H1 (cell line): ENCODE results near the gene ASIP. TPM values are rescaled to one million over a fixed set of nuclear protein-coding genes. Genes with fewer than 3 reads are reported as not detected.

Source experiments
- polyA plus RNA-seq, 7 experiments: library from polyadenylated mRNA; depleted of rRNA in 3 of 7; stranded (reverse) in 5 of 7; unstranded in 2 of 7; fragments of >200 nt in 5 of 7; fragments of 200-250 nt in 2 of 7; gene quantifications; 1 replicate in 5 of 7; 2 replicates in 1 of 7; 4 replicates in 1 of 7; pipeline versions ENCODE4 v1.2.1 to v1.2.3, GENCODE V29; 2011 to 2013; ENCODE audit warnings: missing spikeins in 2 of 7, mixed read lengths in 2 of 7
- total RNA-seq: library from RNA; stranded (reverse); fragmentation: NEBNext Ultra II Directional; extraction: Animal tissue kit (Norgen Biotek cat#: 25700); gene quantifications from 2 replicates; pipeline ENCODE4 v1.2.1, GENCODE V29; 2021

ASIP gene
- total and polyA plus RNA-seq, 2 of the 8 experiments (the other 6 are each of a cell fraction or from before 2014, with no cell fraction given) = not detected

Other genes with a start within 250 kb of the ASIP start
- gene RALY, start 247.5 kb upstream of the ASIP start, total RNA-seq = 148 and 150 TPM in 2 replicates
- gene RALY, start 247.5 kb upstream of the ASIP start, polyA plus RNA-seq (2011; rRNA removed) = 133 and 185 TPM in 2 replicates
- gene EIF2S2, start 129.2 kb upstream of the ASIP start, total RNA-seq = 133 and 142 TPM in 2 replicates
- gene EIF2S2, start 129.2 kb upstream of the ASIP start, polyA plus RNA-seq (2011; rRNA removed) = 39.3 and 59.5 TPM in 2 replicates
- 404 and 414 TPM in 2 replicates for gene AHCY, start 61.9 kb downstream of the ASIP start, total RNA-seq
- 638 and 688 TPM in 2 replicates for gene AHCY, start 61.9 kb downstream of the ASIP start, polyA plus RNA-seq (2011; rRNA removed)
- 39.2 and 45.2 TPM in 2 replicates for gene ITCH, start 121.8 kb downstream of the ASIP start, total RNA-seq
- 2.5 and 3.9 TPM in 2 replicates for gene ITCH, start 121.8 kb downstream of the ASIP start, polyA plus RNA-seq (2011; rRNA removed)